HG03159 (cell line): ENCODE measurements around the gene DYNC2H1.

Source experiments
- ATAC-seq: cut with Tn5 transposase; IDR thresholded peaks from one replicate; pipeline ENCODE4 v1.9.1; 2021; ENCODE audit warnings: mild to moderate bottlenecking, moderate library complexity; ENCODE audit not compliant: unreplicated experiment

The DYNC2H1 gene

GRCh38 chr11:103274025-103274424 is 164.8 kb downstream of the DYNC2H1 start:
- no peak for ATAC-seq

DNA sequence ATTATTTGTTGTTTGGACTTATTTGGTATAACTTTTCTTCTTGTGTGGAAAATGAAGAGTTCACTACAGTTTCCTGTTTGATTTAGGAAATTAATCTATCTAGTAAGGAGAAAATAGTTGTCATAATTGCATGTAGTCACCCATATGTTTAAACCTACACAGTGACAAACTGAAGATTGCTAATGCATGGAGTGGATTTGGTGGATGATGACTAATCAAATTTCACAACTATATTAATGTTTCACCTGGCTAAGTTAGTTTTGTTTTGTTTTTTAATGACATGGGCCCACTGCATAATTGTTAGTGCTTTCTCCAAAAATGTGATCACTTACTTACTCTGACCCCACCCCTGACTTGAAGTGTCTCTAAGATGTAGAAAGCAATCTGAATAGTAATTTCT is 170.6 kb downstream of the DYNC2H1 start:
- no peak for ATAC-seq

- no peak for ATAC-seq
Measured at GRCh38 chr11:103281301-103281700, 172.1 kb downstream of the DYNC2H1 start.

- no peak for ATAC-seq
Measured at GRCh38 chr11:103284260-103284659, 175.0 kb downstream of the DYNC2H1 start.

DNA sequence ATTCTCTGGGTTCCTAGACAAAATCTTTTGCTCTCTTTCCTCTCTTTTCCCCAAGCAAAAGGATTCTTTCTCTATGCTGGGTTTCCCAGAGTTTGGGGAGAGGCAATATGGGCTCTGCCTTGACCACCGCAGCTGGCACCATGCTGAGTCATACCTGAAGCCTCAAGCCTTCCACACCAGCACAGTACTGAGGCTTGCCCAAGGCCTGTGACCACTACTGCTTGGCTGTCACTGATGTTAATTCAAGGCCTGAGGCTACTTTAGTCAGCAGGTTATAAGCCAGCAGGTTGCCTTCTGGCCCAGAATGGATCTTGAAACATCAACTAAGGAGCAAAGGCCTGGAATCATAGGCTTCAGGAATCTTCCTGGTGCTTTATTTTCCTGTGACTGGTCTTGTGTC is 185.3 kb downstream of the DYNC2H1 start:
- no peak for ATAC-seq

- no peak for ATAC-seq
Measured at GRCh38 chr11:103295704-103296103, 186.5 kb downstream of the DYNC2H1 start.

DNA sequence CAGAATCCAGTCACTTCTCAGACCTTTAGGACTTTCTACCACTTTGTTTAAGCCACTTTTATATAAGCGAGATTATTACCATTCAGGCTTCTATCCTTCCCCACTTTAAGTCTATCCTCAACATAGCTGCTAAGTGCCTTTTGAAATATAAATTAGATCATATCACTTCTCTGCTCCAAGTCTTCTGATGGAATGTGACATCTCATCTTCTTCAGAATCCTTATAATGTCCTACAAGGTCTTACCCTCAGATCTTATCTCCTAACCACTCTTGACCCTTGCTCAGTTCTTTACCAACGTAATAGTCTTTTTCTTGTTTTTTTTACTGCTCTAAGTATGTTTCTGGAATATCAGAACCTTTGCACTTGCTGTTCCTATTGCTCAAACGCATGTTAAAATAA is 188.7 kb downstream of the DYNC2H1 start:
- ATAC-seq: no peak

DNA sequence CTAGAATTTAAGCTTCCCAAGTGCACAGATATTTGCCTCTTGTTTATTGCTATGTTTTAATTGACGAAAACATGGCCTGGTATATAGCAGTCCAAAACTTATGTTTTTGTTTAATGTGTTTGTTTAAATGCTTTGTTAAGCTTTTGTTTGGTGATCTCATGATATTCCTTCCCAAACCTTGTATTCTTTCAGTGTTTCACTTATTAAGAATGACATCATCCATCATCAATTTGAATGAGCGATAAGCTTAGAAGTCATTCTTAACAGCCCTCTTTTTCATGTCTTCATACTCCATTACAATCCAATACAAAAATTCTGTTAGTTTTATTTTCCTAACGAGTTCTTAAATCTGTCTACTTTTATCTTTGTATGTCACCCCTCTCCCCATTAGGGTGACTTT is 206.0 kb downstream of the DYNC2H1 start:
- no peak for ATAC-seq

DNA sequence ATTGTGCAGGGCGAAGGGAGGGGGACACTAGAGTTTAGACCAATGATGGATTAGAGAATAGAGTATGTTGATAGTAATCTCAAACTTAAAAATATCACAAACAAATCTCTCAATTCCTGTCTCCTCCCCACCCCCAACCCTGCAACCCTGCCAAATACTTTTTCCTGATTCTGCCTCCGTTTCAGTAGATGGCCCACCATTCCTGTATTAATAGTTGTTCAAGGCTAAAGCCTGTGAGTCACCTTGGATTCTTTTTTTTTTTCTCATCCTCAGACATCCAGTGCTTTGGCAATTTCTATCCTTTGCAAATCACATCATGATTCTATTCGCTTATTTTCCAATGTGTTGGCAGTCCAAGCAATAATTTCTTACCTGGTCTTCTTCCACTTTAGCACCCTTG is 207.9 kb downstream of the DYNC2H1 start:
- no peak for ATAC-seq

- ATAC-seq: no peak
Measured at GRCh38 chr11:103322821-103323220, 213.6 kb downstream of the DYNC2H1 start.

DNA sequence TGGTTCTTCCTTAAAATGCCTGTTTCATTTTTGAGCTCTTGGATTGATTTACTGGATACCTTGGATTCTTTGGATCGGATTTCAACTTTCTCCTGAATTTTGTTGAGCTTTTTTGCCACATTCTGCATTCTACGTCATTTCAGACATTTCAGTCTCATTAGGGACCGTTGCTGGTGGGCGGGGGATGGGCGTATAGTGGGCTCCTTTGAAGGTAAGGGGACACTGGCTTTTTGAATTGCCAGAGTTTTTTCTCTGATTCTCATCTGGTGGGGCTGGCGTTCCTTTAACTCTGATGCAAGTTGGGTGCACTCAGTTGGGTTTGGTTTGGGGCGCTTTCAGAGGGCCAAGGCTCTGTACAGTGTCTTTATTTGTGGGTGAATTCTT is 216.5 kb downstream of the DYNC2H1 start:
- ATAC-seq: no peak

- ATAC-seq: peak; percentile 96
Measured at GRCh38 chr11:103326070-103326794, 217.0 kb downstream of the DYNC2H1 start.

DNA sequence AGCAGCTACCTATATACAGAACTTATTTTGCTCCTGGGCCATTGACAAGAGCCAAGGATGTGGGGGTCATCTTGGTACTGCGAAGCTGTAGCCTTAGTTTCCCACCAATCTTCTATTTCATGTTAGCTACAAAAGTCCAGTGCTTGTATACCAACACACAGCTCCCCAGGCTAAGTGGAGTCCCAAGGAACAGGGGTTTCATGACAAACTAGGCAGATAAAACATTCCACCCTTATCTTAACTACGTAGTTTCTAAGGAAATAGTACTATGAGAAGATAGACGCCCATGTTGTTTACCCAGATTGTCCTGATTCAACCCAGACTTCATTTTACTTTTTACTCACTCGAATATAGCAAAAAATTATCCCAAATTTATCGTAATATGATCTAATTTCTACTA is 218.5 kb downstream of the DYNC2H1 start:
- ATAC-seq: no peak

DNA sequence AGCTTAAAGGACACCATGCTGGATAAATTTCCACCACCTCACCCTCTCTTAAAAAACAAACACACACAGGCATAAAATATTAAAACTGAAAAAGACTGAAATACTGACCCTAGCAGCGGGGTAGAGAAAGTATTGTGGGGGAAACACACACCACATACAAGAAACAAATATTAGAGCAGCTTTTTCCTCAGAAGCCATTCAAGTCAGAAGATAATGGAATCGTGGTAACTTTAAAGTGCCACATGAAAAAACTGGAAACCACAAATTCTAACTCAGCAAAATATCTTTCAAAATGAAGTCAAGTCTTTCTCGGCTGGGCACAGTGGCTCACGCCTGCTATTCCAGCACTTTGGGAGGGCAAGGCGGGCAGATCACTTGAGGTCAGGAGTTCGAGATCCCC is 223.2 kb downstream of the DYNC2H1 start:
- no peak for ATAC-seq

DNA sequence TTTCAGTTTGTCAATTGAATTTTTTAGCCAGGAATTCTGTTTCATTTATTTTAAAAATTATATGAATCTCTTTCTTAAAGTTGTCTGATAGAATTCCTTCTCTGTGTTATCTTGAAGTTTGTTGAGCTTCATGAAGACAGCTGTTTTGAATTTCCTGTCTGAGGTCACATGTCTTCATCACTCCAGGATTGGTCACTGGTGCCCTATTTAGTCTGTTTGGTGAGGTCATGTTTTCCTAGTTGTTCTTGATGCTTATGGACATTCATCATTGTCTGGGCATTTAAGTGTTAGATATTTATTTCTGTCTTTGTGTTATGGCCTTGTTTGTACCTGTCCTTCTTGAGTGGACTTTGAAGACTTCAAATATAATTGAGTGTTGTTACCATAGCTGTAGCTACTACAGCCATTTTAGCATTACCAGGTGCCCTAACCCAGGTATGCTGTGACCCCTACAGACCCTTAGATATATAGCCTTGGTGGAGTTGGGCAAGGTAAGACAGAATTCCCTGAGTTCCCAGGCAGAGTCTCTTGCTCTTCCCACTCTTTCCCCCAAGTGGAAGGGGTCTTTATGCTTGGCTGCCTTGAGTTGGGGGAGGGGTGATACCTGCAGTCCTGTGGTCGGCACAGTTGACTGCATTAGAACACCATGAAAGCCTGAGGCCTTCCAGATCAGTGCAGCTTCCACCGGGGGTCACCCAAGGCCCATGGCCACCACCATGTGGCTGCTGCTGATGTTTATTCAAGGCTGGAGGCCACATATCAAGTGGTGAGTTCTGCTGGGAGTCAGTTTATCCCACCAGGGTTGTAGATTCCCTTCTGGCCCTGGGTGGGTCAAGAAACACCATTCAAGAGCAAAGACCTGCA is 229.6 kb downstream of the DYNC2H1 start:
- ATAC-seq: no peak

- ATAC-seq: no peak
Measured at GRCh38 chr11:103339485-103339857, 230.2 kb downstream of the DYNC2H1 start.

GRCh38 chr11:103340956-103341355 is 231.7 kb downstream of the DYNC2H1 start:
- ATAC-seq: no peak

GRCh38 chr11:103344886-103345285 is 235.7 kb downstream of the DYNC2H1 start:
- ATAC-seq: no peak

DNA sequence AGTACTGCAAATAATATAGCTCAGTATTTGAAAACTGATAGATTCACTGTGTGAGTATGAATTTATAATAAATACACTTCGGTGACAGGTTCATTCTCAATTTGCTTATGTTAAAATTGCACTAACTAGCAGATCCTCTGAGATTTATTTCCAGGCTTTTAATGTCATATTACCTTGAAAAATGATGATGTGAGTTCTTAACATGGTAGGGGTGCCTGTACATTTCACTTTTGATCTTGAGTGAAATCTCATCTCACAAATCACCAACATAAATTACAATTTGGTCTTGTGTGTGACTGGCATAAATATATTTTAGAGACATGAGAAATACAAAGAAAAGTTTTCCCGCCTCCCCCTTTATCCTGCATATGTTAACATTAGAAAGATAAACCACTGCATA is 240.4 kb downstream of the DYNC2H1 start:
- ATAC-seq: no peak

DNA sequence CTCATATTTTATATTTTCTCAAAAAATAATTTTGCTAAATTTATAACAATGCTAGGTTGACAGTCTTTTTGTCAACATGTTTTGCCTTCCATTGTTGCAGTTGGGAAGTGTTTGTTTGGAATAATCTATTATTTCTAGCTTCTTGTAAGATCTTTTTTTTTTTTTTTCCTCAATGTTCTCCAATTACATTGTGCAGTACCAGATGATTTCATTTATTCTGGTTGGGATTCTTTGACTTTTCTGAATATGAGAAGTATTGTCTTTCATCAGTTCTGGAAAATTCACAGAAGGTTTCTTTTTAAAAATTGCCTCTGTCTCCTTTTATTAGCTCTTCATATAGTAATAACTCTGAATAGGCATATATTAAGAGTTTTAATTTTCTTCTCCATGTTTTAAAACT is 245.4 kb downstream of the DYNC2H1 start:
- no peak for ATAC-seq

DNA sequence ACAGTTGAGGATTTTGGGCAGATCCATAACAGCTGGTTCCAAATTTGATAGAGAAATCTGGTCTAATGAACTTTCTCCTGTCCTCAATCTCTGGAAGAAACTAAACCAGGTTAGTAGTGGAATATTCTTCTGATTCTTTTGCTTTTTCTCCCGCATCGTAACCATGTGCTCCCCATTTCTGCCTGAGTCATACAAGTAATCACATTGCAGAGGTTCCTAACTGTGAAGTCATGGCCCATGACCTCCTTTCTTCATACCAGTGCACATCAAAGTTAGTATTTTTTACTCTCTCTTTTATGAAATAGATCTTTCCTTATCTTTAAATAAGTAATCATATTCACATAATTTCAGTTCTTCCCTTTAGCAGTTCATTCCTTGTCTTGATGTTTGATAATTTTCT is 249.0 kb downstream of the DYNC2H1 start:
- ATAC-seq: no peak

DNA sequence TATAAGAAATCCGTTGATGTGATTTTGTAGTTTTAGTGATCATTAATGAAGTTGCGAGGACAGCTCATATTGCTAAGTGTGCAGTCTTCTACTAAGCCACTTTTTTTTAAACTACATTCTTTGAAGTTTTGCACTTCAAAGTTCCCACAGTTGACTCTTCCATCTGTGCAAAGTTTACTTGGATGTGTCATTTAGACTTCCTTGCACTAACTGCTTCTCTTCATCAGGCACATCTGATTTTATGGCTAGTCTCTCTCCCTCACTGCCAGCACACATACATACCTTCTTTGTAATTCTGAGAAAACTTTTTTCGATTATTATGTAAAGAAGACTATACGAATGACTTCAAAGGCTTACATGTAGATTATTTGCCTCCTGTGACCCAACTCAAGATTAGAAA is 250.0 kb downstream of the DYNC2H1 start:
- no peak for ATAC-seq
